OCI-LY1 (cell line): ENCODE data around the gene CCNQ.

Experiments
- H2AFZ ChIP-seq: fragments of 200-600 bp; sonication (generic), shearing (Covaris generic); 2 replicates; pipeline ENCODE4 v1.6.0; 2014; ENCODE audit warnings: antibody characterized with exemption, mild to moderate bottlenecking, low read length
- H3F3A ChIP-seq: fragments of 200-600 bp; sonication (generic), shearing (Covaris generic); 2 replicates; pipeline ENCODE4 v1.6.0; 2014; ENCODE audit warnings: mild to moderate bottlenecking, antibody characterized with exemption, low read length, moderate library complexity; ENCODE audit not compliant: insufficient read depth
- H3K27ac ChIP-seq: fragments of 200-600 bp; sonication (generic); 2 replicates; pipeline ENCODE4 v1.5.1; 2014; ENCODE audit warnings: low read length, mixed run types, mild to moderate bottlenecking, low read depth; ENCODE audit not compliant: poor library complexity, severe bottlenecking
- H3K27me3 ChIP-seq: fragments of 200-600 bp; sonication (generic); 2 replicates; pipeline ENCODE4 v1.6.0; 2014; ENCODE audit warnings: antibody characterized with exemption, mild to moderate bottlenecking, low read length, moderate library complexity; ENCODE audit not compliant: insufficient read depth
- H3K36me3 ChIP-seq: fragments of 200-600 bp; sonication (generic); 2 replicates; pipeline ENCODE4 v1.6.1; 2014; ENCODE audit warnings: mild to moderate bottlenecking, antibody characterized with exemption, low read length, moderate library complexity, mixed read lengths; ENCODE audit not compliant: insufficient read depth
- H3K4me1 ChIP-seq: fragments of 200-600 bp; sonication (generic); 2 replicates; pipeline ENCODE4 v1.5.1; 2014; ENCODE audit warnings: mild to moderate bottlenecking, low read length, moderate library complexity; ENCODE audit not compliant: insufficient read depth, severe bottlenecking
- H3K4me2 ChIP-seq: fragments of 200-600 bp; sonication (generic), shearing (Covaris generic); 2 replicates; pipeline ENCODE4 v1.6.1; 2014; ENCODE audit warnings: low read length
- H3K4me3 ChIP-seq: fragments of 200-600 bp; sonication (generic); 2 replicates; pipeline ENCODE4 v1.5.1; 2014; ENCODE audit warnings: low read length, low read depth, mild to moderate bottlenecking, mixed read lengths; ENCODE audit not compliant: poor library complexity, severe bottlenecking
- H3K79me2 ChIP-seq: fragments of 200-600 bp; shearing (Covaris generic); 2 replicates; pipeline ENCODE4 v1.6.1; 2016; ENCODE audit warnings: mixed run types, low read length, mixed read lengths; ENCODE audit not compliant: insufficient read depth
- H3K9ac ChIP-seq: fragments of 200-600 bp; sonication (generic), shearing (Covaris generic); 2 replicates; pipeline ENCODE4 v1.6.1; 2014; ENCODE audit warnings: mild to moderate bottlenecking, low read length, mixed read lengths
- H3K9me2 ChIP-seq: fragments of 200-600 bp; sonication (generic), shearing (Covaris generic); 2 replicates; pipeline ENCODE4 v1.6.1; 2014; ENCODE audit warnings: low read depth, mild to moderate bottlenecking, low read length, mixed read lengths
- H3K9me3 ChIP-seq: fragments of 200-600 bp; shearing (Covaris generic); 2 replicates; pipeline ENCODE4 v1.6.1; 2014; ENCODE audit warnings: low read length, mixed read lengths
- H4K20me1 ChIP-seq: fragments of 200-600 bp; sonication (generic), shearing (Covaris generic); 2 replicates; pipeline ENCODE4 v1.6.0; 2016; ENCODE audit warnings: mild to moderate bottlenecking, low read length; ENCODE audit not compliant: insufficient read depth
- CTCF ChIP-seq: fragments of 200-600 bp; sonication (generic), shearing (Covaris generic); IDR thresholded peaks from 2 replicates; pipeline ENCODE4 v1.5.1; 2017; ENCODE audit warnings: mild to moderate bottlenecking, antibody characterized with exemption, low read length, moderate library complexity, mixed read lengths
- EZH2 ChIP-seq: fragments of 200-600 bp; sonication (generic), shearing (Covaris generic); IDR thresholded peaks from 2 replicates; pipeline ENCODE4 v1.8.0; 2017; ENCODE audit warnings: borderline replicate concordance, mixed run types, mild to moderate bottlenecking, antibody characterized with exemption, low read length, moderate library complexity, mixed read lengths

The CCNQ gene

GRCh38 chrX:153627675-153628111, 28.8 kb upstream of the CCNQ start:
- Histone ChIP-seq H3K4me2 (no peak overlapping the region), H3K4me3 (no peak overlapping the region), H3K27ac (no peak overlapping the region), H3F3A (no peaks in the 10 kb centered on the region), H3K9ac (no peak overlapping the region), H3K9me2 (no peaks in the 10 kb centered on the region), H2AFZ (no peak overlapping the region), H3K36me3 (no peaks in the 10 kb centered on the region), H4K20me1 (no peaks in the 10 kb centered on the region), H3K79me2 (no peaks in the 10 kb centered on the region), H3K9me3 (no peaks in the 10 kb centered on the region), H3K4me1 (no peaks in the 10 kb centered on the region), H3K27me3 (no peaks in the 10 kb centered on the region; the same call in 1 of the 2 replicates)
- TF ChIP-seq EZH2 (no peak), CTCF (no peak)

GRCh38 chrX:153626863-153627674, 28.1 kb upstream of the CCNQ start:
- TF ChIP-seq CTCF: no peak
- TF ChIP-seq EZH2: no peak
- Histone ChIP-seq H3K9me3 (no peaks in the 10 kb centered on the region), H3K4me1 (no peaks in the 10 kb centered on the region), H3K36me3 (no peaks in the 10 kb centered on the region), H3K4me2 (no peak overlapping the region), H3K27ac (no peak overlapping the region), H3F3A (no peaks in the 10 kb centered on the region), H3K27me3 (no peaks in the 10 kb centered on the region; the same call in 1 of the 2 replicates), H3K9ac (no peak overlapping the region), H3K4me3 (no peak overlapping the region), H2AFZ (no peak overlapping the region), H3K79me2 (no peaks in the 10 kb centered on the region), H4K20me1 (no peaks in the 10 kb centered on the region), H3K9me2 (no peaks in the 10 kb centered on the region)

- no peaks in the 10 kb centered on the region for H3F3A ChIP-seq
- no peaks in the 10 kb centered on the region for H3K4me1 ChIP-seq
- H3K9ac ChIP-seq: no peak overlapping the region
- TF ChIP-seq CTCF (no peak), EZH2 (no peak)
- no peaks in the 10 kb centered on the region for H3K9me3 ChIP-seq
- H3K27ac ChIP-seq: no peak overlapping the region
- H3K36me3 ChIP-seq: no peaks in the 10 kb centered on the region
- H3K4me3 ChIP-seq: no peak overlapping the region
- H2AFZ ChIP-seq: no peak overlapping the region
- H4K20me1 ChIP-seq: no peaks in the 10 kb centered on the region
- no peaks in the 10 kb centered on the region for H3K79me2 ChIP-seq
- H3K4me2 ChIP-seq: no peak overlapping the region
- H3K27me3 ChIP-seq: no peaks in the 10 kb centered on the region
- no peaks in the 10 kb centered on the region for H3K9me2 ChIP-seq
Observed at GRCh38 chrX:153626025-153626633, 27.2 kb upstream of the CCNQ start.
